Coronary artery (tissue), 2 donors: ENCODE results near the gene ATP13A4.

Experiments used
- DNase-seq: peaks from one replicate; pipeline ENCODE4 v3.0.0-alpha.2; 2017; ENCODE audit warnings: low spot score
- H3K27ac ChIP-seq, 2 donors: fragments of 200-600 bp; sonication (generic); one replicate each; pipeline ENCODE4 v1.5.1; 2016 to 2019
- H3K4me3 ChIP-seq: fragments of 200-600 bp; sonication (generic); 2 replicates; pipeline ENCODE4 v1.5.1; 2016; ENCODE audit warnings: mild to moderate bottlenecking, moderate library complexity
- CTCF ChIP-seq: fragments of 200-600 bp; sonication (generic); IDR thresholded peaks from one replicate; pipeline ENCODE4 v1.5.1; 2019; ENCODE audit warnings: antibody characterized with exemption

The ATP13A4 gene

DNA sequence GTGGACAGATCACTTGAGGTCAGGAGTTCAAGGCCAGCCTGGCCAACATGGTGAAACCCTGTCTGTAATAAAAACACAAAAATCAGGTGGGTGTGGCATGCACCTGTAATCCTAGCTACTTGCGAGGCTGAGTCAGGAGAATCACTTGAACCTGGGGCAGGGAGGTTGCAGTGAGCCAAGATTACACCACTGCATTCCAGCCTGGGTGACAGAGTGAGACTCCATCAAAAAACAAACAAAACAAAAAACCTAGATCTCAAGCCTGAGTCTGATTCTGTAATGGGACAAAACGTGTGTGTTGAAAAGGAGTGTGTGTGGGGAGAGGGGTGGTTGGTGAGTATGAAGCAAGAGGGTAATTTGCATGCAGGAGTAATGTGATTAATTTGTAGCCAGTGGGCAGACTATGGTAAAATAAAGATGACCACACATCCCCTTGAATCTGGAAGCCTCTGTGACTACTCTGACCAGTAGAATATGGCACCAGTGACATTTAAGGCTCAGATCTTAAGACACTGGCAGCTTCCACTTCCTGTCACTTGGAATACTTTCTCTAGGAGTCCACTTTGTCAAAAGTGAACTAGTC, 19.9 kb upstream of the ATP13A4 start:
- DNase-seq, result no peak
- no peak overlapping the region for H3K27ac ChIP-seq
- TF ChIP-seq CTCF, result no peak
- H3K4me3 ChIP-seq, result no peak overlapping the region

- no peak overlapping the region for H3K27ac ChIP-seq
- no peak for TF ChIP-seq CTCF
- H3K4me3 ChIP-seq, result no peak overlapping the region
- no peak for DNase-seq
These were observed 18.9 kb upstream of the ATP13A4 start for GRCh38 chr3:193573403-193574191.

DNA sequence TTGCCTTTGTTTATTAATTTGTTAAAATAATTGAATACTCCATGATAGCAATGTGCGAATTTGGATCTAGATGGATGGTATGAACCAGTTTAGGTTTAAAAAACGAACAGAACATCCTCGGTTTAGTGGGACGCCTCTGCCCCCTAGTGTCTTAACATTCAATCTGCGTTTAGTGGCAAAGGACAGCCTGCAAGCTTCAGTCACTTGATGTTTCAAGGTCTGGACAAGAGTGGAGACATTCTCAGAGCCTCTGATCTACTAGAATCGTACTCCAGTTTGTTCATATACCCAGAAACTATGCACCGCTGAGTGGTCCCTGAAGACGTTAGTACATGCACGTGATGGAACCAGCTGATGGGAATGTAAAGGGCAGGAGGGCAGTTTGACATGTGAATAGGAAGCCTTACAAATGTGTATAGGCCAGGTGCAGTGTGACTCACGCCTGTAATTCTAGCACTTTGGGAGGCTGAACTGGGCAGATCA, 17.8 kb upstream of the ATP13A4 start:
- peak; percentile 59 for TF ChIP-seq CTCF
- no peak for DNase-seq
- Histone ChIP-seq H3K27ac (no peak overlapping the region), H3K4me3 (no peak overlapping the region)

DNA sequence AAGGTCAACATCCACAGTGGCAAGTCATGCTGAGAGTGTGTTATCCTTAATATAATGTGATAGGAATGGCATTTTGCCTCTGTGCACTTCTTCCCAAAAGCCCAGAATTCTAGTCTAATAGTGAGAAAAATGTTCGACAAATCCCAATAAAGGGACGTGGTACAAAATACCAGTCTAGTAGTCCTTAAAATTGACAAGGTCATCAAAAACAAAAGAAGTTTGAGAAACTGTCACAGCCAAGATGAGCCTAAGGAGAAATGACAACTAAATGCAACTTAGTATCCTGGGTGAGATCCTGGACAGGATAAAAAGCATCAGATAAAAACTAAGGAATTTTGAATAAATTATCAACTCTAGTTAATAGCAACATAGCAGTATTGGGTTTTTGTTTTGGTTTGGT, 14.4 kb upstream of the ATP13A4 start:
- DNase-seq, result no peak
- no peak for TF ChIP-seq CTCF
- Histone ChIP-seq H3K4me3 (no peak overlapping the region), H3K27ac (no peak overlapping the region)

- Histone ChIP-seq H3K27ac (no peak overlapping the region), H3K4me3 (no peak overlapping the region)
- no peak for TF ChIP-seq CTCF
- no peak for DNase-seq
These were observed 9.3 kb upstream of the ATP13A4 start for GRCh38 chr3:193564012-193564411.

- no peak for DNase-seq
- no peak for TF ChIP-seq CTCF
- no peak overlapping the region for H3K4me3 ChIP-seq
- H3K27ac ChIP-seq, result no peak overlapping the region
These were observed 8.7 kb upstream of the ATP13A4 start for GRCh38 chr3:193563426-193563825.

GRCh38 chr3:193560870-193561269, 6.2 kb upstream of the ATP13A4 start:
- DNase-seq, result no peak
- Histone ChIP-seq H3K4me3 (no peak overlapping the region), H3K27ac (no peak overlapping the region)
- no peak for TF ChIP-seq CTCF
